ENCODE data around the gene DKK3.

DKK3 gene

GRCh38 chr11:11937433-11937832 lies 71.0 kb downstream of the DKK3 start:
- no peak for DNase-seq

- no peak for DNase-seq
These were observed 72.9 kb downstream of the DKK3 start for GRCh38 chr11:11935536-11935935.

GRCh38 chr11:11931461-11932055 lies 76.9 kb downstream of the DKK3 start:
- DNase-seq = peak; percentile 44

GRCh38 chr11:11929920-11930319 lies 78.5 kb downstream of the DKK3 start:
- DNase-seq = no peak

- DNase-seq = no peak
These were observed 84.6 kb downstream of the DKK3 start for GRCh38 chr11:11923828-11924227.

GRCh38 chr11:11916981-11917399 lies 91.4 kb downstream of the DKK3 start:
- DNase-seq = no peak

- no peak for DNase-seq
These were observed 92.8 kb downstream of the DKK3 start for GRCh38 chr11:11915625-11916024.

- no peak for DNase-seq
These were observed 95.0 kb downstream of the DKK3 start for GRCh38 chr11:11913395-11913794.
